GM19455 (cell line): ENCODE measurements around the gene GPR183.
"Not testable (repeated sequence)": the region's sequence is repeated elsewhere in the genome, so short reads cannot be mapped to it uniquely, and the experiment has no call there.

Experiments
- ATAC-seq: cut with Tn5 transposase; IDR thresholded peaks from one replicate; pipeline ENCODE4 v1.9.1; 2021; ENCODE audit not compliant: unreplicated experiment

The GPR183 gene

GRCh38 chr13:99250982-99251825, 56.0 kb downstream of the GPR183 start:
- no peak for ATAC-seq

GRCh38 chr13:99249606-99250005, 57.6 kb downstream of the GPR183 start:
- not testable (repeated sequence) for ATAC-seq

DNA sequence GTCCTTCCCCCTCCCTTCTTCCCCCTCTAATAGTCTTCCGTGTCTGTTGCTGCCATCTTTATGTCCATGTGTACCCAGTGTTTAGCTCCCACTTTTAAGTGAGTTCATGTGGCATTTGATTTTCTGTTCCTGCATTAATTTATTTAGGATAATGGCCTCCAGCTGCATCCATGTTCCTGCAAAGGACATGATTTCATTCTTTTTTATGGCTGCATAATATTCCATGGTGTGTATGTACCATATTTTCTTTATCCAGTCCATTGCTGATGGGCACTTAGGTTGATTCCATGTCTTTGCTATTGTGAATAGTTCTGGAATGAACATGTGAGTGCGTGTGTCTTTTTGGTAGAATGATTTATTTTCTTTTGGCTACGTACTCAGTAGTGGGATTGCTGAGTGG, 58.0 kb downstream of the GPR183 start:
- ATAC-seq = not testable (repeated sequence)

DNA sequence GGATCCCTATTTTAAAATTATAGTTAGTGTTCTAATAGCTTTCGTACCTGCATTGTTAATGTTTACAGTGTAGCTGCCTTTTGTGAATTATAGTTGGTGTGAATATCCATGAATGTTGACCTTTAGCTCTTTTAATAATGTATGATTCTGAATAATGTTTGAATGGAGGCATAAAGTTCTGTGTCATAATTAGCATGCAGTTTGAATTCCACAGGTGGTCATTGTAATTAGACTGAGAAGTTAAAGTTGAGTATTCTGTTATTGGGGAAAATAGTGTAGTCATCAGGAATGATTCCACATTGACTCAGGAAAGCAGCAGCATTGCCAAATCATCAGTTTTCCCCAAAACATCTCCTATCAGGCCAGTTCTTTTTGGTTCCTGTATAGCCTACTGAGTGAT, 61.1 kb downstream of the GPR183 start:
- ATAC-seq = no peak
